GM19397 (cell line): ENCODE data around the gene CDC45.

Experiments used
- ATAC-seq: cut with Tn5 transposase; IDR thresholded peaks from one replicate; pipeline ENCODE4 v1.9.1; 2021; ENCODE audit warnings: mild to moderate bottlenecking, moderate library complexity; ENCODE audit not compliant: unreplicated experiment

CDC45 gene

GRCh38 chr22:19510919-19511341 is 31.2 kb downstream of the CDC45 start:
- no peak for ATAC-seq

DNA sequence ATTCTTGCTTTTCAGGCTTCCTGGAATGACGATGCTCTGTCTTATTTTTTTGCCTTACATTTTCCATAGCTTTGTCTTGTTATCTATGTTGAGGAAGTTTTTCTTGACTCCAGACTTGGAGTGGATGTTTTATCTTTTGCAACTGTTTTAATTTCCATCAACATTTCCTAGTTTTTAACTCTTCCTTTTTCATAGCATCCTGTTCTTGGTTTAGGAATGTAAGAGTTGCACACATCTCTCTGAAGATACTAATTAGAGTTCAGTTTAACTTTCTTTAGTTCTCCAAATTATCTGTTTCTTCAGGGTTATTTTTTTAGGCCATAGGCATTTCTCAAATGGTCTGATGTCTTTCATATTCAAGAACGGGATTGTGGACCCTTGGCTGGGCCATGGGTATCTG is 34.1 kb downstream of the CDC45 start:
- ATAC-seq: no peak

GRCh38 chr22:19514831-19515565 is 35.3 kb downstream of the CDC45 start:
- no peak for ATAC-seq

- no peak for ATAC-seq
Measured at GRCh38 chr22:19515654-19516377, 36.1 kb downstream of the CDC45 start.

DNA sequence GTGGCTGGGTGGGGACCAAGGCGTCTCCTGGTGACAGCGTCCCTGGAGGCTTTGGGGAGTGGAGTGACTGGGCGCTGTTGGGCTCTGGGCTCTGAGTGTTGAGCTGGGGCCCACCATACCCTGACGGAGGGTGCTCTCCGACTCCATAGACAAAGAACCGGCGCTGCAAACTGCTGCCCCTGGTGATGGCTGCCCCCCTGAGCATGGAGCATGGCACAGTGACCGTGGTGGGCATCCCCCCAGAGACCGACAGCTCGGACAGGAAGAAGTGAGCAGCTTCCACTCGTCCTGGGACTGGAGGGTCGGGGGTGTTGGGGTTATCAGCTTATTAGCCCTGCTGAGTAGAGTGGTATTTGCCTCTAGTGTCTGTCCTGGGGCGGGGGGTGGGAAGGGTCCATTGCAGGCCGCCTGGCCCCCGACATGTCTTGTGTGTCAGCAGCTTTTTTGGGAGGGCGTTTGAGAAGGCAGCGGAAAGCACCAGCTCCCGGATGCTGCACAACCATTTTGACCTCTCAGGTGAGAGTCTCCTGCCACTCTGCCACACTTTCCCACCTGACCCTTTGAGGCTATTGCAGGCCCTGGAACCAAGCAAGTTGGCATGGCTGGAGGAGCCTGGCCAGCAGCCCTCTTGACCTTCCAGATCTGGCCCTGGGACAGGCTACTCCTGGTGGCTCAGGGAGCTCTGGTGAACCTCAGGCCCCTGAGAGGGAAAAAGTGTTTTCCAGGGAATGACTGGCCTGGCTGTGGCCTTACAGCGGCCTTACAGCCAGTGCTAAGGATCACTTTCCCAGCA is 36.9 kb downstream of the CDC45 start:
- no peak for ATAC-seq

- no peak for ATAC-seq
Measured at GRCh38 chr22:19517171-19517500, 37.4 kb downstream of the CDC45 start.

- ATAC-seq: no peak
Measured at GRCh38 chr22:19517919-19518611, 38.3 kb downstream of the CDC45 start.

DNA sequence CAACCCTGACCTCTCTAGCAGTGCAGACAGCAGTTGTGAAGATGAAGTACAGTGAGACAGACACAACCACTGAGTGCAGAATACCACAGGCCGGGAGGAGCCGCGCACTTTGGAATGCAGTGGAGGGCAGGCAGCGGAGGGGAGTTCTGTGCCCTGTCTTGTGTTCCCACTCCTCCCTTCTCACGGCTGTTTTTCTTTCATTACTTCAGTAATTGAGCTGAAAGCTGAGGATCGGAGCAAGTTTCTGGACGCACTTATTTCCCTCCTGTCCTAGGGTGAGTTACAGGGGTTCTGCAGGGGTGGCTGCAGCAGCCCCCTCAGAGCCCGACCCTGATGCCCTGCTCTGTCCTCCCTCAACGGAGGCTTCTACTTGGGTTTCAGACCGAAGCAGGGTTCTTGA is 38.9 kb downstream of the CDC45 start:
- no peak for ATAC-seq

- ATAC-seq: no peak
Measured at GRCh38 chr22:19519041-19519926, 39.6 kb downstream of the CDC45 start.

GRCh38 chr22:19520007-19520406 is 40.3 kb downstream of the CDC45 start:
- ATAC-seq: no peak

- no peak for ATAC-seq
Measured at GRCh38 chr22:19520566-19521305, 41.0 kb downstream of the CDC45 start.

GRCh38 chr22:19522190-19522880 is 42.6 kb downstream of the CDC45 start:
- no peak for ATAC-seq

DNA sequence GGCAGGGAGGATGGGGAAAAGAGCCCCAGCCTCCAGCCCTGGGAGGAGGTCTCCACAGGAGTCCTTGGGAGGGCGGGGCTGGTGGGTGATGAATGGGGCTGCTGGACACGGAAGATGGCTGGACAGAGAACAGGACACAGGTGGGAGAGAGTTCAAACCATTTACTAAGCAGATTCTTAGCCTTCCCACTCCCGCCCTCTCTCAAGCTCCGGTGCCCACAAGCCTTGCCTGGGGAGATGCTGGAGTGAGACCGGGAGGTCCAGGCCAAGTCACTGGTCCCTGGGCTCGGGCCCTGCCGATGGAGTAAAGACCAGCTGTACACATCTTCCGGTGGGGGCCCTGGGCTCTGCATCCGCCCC is 43.1 kb downstream of the CDC45 start:
- no peak for ATAC-seq

- no peak for ATAC-seq
Measured at GRCh38 chr22:19523240-19524169, 43.8 kb downstream of the CDC45 start.

DNA sequence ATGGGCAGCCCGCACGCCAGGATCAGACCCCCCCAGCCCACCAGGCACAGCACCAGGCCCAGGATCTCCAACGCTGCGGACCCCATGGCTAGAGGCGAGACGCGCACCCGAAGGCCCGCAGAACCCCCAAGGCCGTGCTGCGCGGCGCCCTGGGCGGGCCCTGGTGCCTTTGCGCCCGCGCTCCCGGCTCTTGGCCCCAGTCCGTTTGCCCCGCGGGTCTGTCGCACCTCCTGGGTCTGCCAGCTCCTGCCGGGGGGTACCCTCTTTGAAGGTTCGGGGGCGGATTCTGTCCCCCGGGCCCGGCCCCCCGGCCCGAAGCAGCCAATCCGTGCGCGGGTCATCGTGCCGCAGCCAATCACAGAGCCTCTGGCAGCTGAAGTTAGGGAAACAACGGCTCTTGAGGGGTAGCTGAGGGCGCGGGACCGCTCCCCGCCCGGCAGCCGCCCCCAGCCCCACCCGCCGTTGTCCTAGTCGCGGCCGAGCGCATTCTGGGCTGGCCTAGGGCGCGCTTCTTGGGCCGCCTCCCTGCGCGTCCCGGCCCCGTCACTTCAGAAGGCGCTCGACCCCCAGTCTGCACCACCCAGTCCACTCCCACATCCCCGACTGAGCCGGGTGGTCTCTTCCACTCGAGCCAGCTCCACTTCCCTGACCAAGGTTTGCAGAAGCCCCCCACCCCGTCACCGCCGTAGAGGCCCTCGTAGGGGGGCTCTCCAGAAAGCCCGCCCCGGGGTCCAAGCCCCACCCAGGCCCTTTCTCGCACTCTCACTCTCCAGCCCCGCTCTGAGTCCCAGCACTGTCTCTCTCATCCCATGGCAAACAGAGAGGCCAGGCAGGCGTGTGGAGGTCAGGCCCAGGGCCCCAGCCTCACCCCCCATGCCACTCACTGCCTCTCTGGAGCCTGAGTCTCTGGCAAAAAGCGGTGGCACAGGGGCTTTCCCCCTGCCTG is 44.7 kb downstream of the CDC45 start, which contains the start of gene CLDN5:
CLDN5 (minus strand) TSS at position 241 of the 946 bp plus-strand sequence; CDS start at position 86, 155 bp downstream.
- no peak for ATAC-seq

- ATAC-seq: no peak
Measured at GRCh38 chr22:19525116-19525660, 45.5 kb downstream of the CDC45 start.
